NCI-H1417 treated with DMSO at 0.1 percent for 48 hours (cell line): Measurements from ENCODE around the gene CETN3.
A peak's percentile ranks its signal among the peaks of the same experiment; 100 is the strongest.

Experiments used
- DNase-seq: peaks from one replicate; lab custom pipeline; 2025; lab: John Stamatoyannopoulos, UW

Gene CETN3

GRCh38 chr5:90409318-90410177, at the start of gene CETN3:
CETN3 (minus strand) TSS chr5:90409756; CDS start chr5:90409661, 95 bp downstream.
- peak; percentile 80 for DNase-seq

- DNase-seq, result no peak
Measured at GRCh38 chr5:90446961-90447360, 37.4 kb upstream of the CETN3 start.

DNA sequence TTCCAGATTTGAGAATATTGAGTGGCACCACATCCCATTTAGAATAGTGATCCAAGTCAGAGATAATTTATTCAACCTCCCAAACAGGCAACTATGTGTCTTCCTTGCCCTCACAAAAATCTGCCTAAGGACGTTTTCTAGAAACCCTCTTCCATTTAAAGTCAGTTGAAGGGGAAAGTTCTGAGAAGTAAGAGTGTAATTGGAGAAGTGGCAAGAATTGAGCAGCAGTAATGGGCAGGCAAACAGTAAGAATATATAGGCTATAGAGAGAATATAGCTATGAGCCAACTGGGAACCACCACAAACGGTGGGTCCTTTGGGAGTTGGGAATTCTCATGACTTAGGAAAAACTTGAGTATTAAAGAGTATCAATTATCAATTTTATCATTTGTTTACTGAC, 31.1 kb upstream of the CETN3 start:
- DNase-seq, result no peak

DNA sequence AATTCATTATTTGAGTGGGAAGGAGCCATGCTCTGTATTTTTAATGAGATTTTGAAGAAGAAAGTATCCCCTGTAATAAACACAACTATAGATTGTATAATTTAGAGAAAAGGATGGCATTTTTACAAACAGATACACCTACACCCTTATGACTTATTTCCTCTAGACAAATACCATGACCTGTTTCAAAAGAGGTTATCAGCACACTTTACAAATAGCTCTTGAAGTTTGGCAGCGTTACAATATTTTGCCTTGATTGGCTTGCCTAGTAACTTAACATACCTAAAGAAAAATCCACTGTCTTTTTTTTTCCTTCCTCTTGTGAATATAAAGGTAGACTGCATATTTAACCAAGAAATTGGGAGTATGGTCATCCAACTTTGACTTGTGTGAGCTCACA, 28.5 kb upstream of the CETN3 start:
- no peak for DNase-seq

DNA sequence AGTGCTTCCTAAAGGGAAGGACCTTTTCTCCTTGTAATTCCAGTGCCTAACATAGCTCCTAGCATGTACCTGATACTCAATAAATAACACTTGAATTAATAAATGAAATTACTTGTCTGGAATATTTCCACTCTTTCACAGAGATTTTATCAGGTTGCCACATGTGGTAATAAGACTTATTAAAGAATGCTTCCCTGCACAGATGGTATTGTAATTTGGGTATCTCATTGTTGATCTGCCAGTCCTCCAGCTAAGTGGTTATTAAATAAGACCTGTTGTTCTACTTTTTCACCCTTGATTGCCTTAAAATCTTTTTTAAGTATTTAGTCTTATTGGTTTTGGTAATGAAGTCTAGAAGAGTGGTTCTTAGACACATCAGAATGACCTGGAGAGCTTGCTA, 28.1 kb upstream of the CETN3 start:
- DNase-seq, result no peak

DNA sequence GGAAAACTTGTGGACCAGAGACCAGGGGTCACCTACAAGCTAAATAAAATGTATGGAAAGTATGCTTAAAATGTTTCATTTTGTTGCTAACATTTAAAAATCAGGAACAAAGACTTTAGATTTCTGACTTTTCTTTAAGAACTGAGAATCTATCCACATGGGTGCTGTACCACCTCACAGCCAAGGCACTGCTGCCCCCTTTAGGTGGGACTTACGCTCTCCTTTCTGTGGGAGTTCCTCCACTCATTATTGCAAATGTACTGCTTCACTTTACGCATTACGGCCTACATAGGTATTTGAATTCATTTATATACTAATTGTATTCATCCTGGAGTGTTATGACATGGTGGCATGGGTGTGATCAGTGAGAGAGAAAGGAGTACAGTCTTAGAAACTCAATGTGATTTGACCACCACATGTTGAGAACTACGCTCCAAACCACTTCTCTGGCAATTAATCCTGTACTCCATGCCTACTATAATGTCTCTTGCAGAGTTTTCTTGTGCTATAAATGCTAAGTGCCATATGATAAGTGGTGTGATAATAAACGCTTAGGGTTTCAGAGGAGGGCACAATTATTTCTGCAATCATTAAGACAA, 24.7 kb upstream of the CETN3 start:
- DNase-seq, result no peak

GRCh38 chr5:90424245-90424644, 14.7 kb upstream of the CETN3 start:
- no peak for DNase-seq

DNA sequence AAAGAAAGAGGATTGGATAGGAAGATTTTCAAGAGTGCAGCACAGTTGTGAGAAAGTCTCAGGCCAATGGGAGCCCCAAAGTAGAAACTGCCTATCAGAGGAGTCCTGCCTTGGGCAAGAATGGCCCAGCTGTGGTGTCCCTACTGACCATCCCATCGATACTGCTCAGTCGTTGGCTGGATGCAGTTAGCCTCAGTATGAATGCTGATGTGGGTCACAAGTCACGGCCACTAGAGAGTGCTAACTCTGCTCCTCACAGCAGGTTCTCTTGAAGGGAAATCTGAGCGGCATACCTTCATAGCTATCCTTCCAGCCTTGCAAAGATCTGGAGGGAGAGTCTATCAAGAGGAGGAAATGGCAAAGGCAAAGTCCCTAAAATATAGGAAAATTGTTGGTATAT, 11.6 kb upstream of the CETN3 start:
- no peak for DNase-seq

- DNase-seq, result no peak
Measured at GRCh38 chr5:90418214-90418613, 8.7 kb upstream of the CETN3 start.

- no peak for DNase-seq
Measured at GRCh38 chr5:90410178-90410762, 714 bp upstream of the CETN3 start.

DNA sequence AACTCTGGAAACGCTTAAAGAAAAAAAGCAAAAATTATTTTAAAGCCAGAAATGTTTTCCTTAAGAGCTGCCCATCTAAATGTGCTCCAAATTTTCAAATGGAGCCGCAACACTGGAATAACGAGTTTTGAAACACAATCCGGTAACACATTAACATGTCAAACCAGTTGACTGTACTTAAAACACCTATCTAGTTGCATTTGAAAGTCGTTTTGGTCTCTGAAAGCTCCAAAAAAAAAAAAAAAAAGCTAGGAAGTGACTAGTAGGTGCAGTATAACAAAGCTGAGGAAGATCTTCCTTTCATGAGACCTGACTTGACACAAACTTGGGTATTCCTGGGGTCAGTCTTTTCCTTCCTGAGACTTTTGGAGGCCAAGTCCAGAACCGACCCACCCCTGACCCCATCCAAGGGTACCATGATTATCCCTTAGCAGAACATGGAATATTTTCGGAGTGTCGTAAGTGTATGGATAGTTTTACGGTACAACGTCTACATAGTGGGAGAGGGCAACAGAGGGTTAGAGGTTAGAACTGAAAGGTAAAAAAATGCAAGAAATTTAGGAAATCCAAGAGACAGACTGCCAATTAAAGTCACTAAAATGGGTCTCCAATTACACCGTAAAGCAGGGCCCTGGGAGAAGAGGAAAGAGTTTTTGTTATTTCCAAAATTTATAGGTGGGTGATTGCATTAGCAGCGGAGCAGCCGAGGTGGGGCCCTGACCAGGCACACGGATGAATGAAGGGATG, 812 bp downstream of the CETN3 start:
- DNase-seq, result no peak

GRCh38 chr5:90406466-90406865, 3.1 kb downstream of the CETN3 start:
- DNase-seq, result no peak

GRCh38 chr5:90402521-90403255, 6.9 kb downstream of the CETN3 start:
- DNase-seq, result no peak

DNA sequence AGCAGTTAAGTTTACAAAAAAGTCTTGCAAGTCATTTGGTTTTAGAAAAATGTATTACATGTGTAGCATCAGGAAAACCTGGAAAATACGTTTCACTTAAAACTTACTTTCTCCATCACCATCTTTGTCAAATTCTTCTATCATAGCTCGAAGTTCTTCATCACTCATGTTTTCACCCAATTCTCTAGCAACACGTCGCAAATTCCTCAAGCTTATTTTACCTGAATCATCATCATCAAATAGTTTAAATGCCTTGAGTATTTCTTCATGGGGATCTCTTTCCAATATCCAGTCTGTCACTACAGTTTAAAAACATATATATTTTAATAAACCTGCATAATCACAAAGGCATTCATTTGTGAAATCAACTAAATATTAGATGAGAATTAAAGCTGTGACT, 10.3 kb downstream of the CETN3 start:
- DNase-seq, result no peak

- DNase-seq, result no peak
Measured at GRCh38 chr5:90398726-90399125, 10.8 kb downstream of the CETN3 start.

- DNase-seq, result no peak
Measured at GRCh38 chr5:90395005-90395404, 14.6 kb downstream of the CETN3 start.

DNA sequence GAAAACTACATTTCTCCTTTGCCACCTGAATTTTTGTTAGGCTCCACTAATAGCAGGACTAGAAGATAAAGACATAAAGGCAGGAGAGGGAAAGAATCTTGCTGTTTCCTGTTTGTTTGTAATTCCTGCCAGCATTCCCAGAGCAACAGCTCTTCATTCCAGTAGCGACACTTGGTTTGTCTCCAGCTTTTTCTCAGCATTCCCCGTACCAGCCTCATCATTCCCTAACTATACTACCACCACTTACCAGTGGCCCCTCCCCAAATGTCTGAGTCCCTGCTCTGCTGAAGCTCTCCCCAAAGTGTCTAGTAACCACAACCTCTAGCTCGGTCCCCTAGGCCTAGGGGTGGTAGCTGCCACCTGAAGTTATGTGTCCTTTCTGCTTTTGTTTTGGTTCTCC, 18.6 kb downstream of the CETN3 start:
- DNase-seq, result no peak

GRCh38 chr5:90390326-90390725, 19.2 kb downstream of the CETN3 start:
- DNase-seq, result no peak

DNA sequence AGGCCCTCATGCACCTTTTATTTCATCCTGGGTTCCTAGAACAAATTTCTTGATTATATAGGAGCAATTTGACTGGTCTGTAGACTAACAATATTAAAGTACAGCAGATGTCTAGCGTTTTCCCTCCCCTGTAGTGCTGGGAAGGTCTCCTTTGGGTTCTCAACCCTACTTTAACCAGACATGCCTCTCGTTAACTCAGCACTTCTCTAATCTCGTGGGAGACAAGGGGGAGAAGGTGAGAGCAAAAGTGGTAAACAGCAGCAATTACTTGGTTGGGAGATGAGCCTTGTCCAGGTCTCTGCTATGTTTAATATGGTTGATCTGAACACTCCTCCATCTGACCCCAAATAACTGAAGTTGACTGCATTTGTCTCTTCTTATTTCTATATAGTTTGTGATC, 22.0 kb downstream of the CETN3 start:
- DNase-seq, result no peak

DNA sequence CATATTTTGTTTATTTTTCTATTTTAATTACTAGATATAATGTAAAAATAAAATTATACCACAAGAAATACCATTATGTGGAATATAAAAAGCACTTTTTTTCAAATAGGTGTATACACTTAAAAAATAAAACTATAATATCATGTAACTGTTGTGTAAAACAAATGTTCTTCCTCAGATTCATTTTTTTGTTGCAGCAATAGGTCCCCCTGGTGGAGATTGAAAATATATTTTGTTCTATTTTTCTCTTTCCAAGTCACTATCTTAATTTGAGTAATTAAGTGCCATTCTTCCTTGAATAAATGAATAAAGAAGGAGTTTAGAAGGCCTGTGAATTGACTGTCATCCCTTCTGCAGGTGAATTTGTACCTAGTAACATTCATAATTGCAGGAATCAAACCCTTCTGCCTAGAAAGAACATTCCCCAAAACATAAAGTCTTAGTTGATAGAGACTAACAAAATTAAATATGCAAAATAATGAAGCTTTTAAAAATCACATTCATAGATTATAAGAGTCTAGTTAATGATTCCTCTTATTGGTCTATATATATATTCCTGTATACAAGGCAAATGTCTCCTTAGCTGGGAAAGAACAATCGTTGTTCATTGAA, 23.4 kb downstream of the CETN3 start:
- DNase-seq, result no peak

DNA sequence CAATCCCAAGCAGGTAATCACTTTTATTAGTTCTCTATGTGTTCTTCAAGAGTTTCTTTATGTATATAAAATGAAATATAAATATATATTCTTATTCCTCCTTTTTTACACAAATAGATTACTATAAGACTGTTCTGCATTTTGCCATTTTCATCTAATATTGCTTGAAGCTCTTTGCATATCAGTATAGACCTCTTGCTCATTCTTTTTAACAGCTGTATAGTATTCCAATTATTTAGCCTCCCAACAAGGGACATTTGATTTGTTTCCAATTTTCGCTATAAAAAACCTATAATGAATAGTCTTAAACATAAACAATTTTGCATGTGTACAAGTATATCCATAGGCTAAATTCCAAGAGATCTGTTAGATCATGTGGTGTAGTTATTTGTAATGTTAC, 25.2 kb downstream of the CETN3 start:
- DNase-seq, result no peak

DNA sequence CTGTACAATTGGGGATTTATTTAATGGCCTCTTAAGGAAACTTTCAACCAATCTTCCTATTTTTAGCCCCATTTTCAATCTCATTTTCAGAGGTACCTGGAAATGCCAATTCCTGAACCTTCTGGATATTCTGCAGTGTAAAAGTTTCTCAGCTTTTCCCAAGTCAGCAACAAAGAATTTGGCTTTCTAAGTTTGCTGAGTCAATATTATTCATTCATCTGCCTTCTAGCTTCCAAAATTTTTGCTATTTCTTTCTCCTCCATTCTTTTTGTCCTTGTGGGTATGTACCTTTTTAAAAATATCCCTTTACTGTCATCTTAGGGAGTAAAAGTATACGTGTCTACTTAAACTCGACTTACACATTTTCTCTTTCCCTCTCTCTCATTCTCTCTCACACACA, 25.7 kb downstream of the CETN3 start:
- DNase-seq, result no peak
